Cardiac fibroblast (primary cell): ENCODE measurements around the gene PDE8A.

Experiments
- DNase-seq, 2 donors: peaks; one replicate each; pipeline versions ENCODE4 v3.0.0 to v3.0.0-alpha.2; 2010; ENCODE audit warnings: low read depth in 2 of 2
- H3K4me3 ChIP-seq, 2 donors: replicated peaks in 1 of 2; 1 replicate in 1 of 2; 2 replicates in 1 of 2; pipeline ENCODE4 v1.5.1; 2011; ENCODE audit warnings: low read depth in 2 of 2, low read length in 2 of 2, mild to moderate bottlenecking in 2 of 2, moderate library complexity in 1 of 2
- CTCF ChIP-seq: IDR thresholded peaks from one replicate; pipeline ENCODE4 v1.5.1; 2011; ENCODE audit warnings: low read depth, mild to moderate bottlenecking, low read length, inconsistent platforms

PDE8A gene

DNA sequence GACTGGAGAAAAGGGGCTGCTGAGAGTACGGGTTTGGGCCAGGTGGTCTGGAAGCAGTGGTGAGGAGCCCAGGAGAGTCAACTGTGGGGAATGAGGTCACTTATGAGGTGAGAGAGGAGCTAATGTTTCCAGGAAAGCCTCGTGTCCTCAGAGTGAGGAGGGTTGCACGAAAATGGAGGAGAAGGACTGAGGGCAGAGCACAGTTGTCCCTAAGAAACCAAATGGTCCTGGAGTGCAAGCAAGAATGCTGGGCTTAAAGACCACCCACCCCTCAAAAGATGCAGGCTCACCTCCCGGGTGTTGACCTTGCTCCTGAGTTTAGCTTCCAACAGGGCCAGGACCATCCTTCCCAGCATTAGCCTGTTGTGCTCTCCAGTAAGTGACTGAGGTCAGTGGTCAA lies 133.2 kb downstream of the PDE8A start:
- TF ChIP-seq CTCF: no peak
- H3K4me3 ChIP-seq: no peak overlapping the region
- no peak for DNase-seq

DNA sequence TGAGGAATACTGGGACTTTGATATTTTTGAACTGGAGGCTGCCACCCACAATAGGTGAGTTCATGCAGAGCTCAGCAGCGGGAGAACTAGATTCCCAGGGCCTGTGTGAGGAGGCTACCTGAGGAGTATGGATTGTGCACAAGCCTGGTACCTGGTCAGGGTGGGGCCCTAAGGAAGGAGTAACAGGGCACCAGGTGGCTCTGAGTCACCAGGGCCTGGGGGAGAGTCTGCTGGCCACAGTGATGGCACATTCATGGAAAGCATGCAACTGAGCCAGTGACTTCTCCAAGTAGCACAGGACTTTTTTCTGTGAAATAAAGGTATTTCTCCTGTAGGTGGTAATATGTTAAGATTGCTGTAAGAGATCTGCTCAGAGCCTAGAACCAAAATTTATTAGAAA lies 134.4 kb downstream of the PDE8A start:
- DNase-seq: no peak
- TF ChIP-seq CTCF: no peak
- no peak overlapping the region for H3K4me3 ChIP-seq

- no peak for TF ChIP-seq CTCF
Measured at GRCh38 chr15:85116494-85116893, 134.8 kb downstream of the PDE8A start.

GRCh38 chr15:85116925-85117646 lies 135.4 kb downstream of the PDE8A start:
- no peak for TF ChIP-seq CTCF
- peak in 1 of 2 donors; percentile 1 for DNase-seq
- no peak overlapping the region for H3K4me3 ChIP-seq

More at GRCh38 chr15:85116494-85116893, 134.8 kb downstream of the PDE8A start:
- no peak for DNase-seq
- no peak overlapping the region for H3K4me3 ChIP-seq

DNA sequence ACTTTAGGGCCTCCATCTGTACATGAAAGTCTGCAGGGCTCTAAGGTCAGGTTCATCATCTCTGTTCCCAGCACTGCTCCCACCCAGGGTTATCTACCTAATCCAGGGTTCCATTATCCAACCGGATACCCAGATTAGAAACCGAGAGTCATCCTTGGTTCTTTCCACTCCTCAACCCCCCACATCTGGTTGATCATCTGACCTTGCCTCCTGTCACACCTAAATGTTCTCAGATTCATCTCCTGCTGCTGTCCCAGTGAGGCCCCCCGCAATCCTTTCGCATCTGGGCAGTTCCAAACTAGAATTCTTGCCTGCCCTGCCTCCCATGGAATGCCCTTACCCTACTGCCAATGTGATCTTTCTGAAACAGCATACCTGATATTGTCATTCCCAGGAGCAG lies 136.5 kb downstream of the PDE8A start:
- no peak for DNase-seq
- TF ChIP-seq CTCF: no peak
- H3K4me3 ChIP-seq: no peak overlapping the region

GRCh38 chr15:85118581-85118980 lies 136.9 kb downstream of the PDE8A start:
- no peak overlapping the region for H3K4me3 ChIP-seq
- TF ChIP-seq CTCF: no peak
- no peak for DNase-seq
